HG03045 (cell line): ENCODE data around the gene C6orf132.

ENCODE experiments used
- ATAC-seq: cut with Tn5 transposase; IDR thresholded peaks from one replicate; pipeline ENCODE4 v1.9.1; 2021; ENCODE audit warnings: mild to moderate bottlenecking, moderate library complexity; ENCODE audit not compliant: unreplicated experiment

The C6orf132 gene

DNA sequence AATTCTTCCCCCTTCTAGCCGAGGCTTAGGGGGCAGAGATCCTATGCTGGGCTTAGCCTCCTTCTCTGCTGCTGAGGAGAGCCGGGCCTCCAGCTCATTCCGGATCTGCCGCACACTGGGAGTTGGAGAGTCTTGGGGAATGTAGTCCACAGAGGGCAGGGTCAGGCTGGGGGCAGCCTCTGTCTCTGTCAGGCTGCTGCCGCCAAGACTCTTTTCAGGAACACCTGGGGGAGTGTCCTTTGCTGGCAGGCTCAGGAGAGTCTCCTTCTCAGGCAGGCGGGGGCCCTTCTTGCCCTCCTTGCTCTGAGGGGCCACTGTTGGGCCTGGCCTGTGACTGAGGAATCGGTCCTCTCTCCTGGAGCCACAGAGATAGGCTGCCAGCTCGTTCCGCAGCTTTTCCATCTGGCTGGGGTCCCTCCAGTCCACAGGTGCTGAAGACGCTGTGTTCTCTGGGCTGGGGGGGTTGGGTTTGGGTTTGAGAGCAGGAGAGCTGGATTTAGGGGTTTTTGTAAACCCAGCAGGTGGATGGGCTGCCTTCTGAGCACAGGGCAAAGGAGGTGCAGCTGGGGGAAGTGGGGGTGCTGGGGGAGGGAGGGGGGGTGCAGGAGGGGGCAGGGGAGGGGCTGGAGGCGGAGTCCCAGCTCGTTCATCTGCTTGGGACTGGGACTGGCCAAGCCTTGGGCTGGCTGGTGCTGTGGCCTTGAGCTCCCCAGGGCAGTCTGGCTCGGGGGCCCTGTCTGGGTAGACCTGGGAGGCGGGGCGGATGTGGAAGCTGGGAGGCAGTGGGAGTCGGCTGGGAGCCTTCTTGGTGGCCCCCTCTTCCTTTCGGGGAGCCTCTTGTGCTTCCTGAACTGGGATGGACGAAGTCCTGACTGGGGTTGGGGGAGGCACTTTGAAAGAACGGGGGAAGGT, 36.1 kb downstream of the C6orf132 start:
- no peak for ATAC-seq

DNA sequence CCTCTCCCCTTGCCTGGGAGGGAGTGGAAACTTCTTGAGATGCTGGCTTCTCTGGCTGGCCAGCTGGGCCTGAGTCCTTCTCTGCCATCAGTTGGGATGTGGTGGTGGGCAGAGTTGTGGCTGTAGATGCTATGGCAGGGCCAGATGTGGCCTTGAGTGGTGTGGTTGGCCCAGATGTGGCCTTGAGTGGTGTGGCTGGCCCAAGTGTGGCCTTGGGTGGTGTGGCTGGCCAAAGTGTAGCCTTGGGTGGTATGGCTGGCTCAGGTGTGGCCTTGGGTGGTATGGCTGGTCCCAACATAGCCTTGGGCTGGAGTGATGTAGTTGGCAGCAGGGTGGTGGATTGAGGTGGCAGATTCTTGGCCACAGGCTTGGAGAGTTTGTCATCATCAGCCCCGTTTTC, 36.7 kb downstream of the C6orf132 start:
- no peak for ATAC-seq

DNA sequence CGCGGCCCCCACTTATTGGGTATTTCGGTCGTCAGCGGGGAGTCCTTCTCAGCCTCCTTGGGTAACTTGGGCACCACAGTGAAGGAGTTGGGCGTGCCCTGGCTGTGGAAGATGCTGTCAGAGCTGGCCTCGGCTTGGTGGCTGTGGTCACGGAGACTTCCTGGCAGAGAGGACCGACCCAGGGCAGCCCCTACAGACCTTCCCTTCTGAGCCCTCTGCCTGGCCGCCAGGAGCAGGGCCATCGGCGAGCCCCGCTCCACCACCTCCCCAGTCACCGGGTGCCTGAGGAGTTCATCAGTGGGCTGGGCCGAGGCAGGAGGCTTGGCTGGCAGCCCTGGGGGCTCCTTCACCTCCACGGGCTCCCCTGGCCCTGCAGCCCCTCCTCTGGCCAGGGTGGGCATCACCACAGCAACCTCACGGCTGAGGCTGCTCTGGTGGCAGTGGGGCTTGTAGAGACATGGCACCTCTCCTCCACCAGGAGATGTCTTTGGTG, 37.2 kb downstream of the C6orf132 start:
- no peak for ATAC-seq

DNA sequence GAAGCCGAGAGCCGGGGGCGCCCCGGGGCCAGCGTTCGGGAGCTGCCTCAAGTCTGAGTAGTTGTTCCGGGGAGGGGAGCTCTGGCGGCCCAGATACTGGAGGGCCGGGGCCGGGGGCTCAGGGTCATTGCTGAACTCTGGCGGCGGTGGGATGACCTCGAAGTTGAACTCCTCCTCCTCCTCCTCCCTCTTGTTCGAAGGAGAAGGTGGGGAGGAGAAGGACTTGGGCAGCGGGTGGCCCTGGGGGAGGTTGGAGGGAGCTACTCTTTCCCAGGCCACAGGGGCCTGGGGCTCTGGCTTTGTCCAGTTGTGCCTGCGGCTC, 37.7 kb downstream of the C6orf132 start:
- ATAC-seq: no peak

DNA sequence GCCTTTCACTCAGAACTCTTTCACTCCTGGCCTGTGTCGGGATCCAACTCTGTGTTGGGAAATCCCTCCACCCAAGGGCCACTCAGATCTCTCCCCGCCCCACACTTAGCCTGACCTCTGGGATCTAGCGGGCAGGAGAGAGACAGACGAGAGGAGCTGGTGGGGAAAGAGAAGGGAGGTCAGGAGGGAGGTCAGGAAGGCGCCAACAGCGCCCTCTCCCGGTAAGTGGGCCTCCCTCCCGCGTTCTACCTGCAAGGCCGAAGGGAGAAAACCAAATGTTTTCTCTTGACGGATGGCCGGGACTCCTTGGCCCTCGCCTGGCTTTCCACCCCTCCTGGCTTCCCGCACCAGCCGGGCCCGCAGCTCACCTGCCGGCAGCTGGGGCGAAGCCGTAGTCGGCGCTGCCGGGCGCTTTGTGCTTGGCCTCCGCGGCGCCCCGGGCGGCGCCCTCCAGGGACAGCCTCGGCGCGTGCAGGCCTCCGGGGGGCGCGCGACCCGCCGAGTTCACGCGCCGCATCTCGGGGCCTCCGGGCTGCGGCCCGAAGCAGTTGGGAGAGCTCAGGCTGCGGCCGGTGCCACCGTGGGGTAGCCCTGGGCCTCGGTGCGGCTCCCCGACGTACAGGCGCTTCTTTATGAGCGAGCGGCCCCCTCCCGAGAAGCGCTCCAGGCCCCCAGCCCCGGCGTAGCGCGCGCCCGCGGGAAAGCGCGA, 38.2 kb downstream of the C6orf132 start:
- peak; percentile 46 for ATAC-seq

DNA sequence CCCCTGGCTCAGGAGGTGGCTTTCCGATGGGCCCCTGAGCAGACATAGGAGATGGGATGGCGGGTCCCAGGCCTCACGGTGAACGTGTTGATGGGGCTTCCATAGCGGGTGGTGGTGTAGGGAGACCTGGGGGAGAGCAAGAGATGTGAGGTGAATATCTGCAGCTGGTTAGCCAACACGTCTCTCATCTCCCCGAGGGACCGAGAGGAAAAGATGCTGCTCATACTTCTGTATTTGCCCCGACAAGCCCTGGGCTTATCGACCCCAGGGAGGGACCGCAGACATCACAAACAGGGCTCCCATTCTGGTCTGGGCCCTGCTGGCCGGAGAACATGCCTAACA, 38.7 kb downstream of the C6orf132 start:
- no peak for ATAC-seq

DNA sequence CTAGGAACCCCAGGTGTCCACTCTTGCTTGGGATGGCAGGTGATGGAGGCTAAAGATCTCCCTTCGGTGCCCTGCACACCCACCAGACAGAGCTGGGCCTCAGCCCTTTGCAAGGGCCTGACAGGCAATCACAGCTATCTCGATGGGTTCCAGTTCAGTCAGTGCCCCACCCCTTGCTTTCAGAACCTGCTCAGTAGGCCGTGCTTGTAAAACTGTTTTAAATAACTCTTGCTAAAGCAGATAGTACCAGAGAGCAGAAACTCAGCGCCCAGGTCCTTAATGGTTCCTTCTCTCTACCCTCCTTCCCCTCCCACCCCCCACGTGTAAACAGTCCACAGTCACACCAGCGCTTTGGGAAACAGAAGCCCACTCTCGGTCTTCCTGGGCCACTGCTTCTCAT, 39.2 kb downstream of the C6orf132 start:
- no peak for ATAC-seq

DNA sequence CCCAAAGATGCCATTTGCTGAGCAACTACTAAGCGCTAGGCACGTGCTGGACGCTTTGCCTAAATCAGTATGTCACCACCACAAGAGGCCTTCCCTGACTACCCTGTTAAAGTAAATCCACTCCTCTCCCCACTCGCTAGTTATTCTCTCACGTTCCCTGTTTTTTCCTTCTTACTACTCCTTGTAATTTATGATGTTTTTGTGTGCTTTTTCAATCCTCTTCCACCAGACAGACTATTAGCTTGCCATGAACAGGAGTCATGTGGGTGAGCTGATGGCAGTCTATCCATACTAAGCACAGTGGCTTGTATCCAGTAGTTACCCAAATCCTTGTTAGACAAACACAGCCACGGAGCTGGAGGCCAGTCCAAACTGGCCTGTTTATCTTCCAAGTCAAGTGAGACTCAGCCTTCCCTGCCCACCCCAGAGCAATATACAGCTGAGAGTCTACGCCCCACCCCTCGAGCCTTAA, 41.2 kb downstream of the C6orf132 start:
- no peak for ATAC-seq

DNA sequence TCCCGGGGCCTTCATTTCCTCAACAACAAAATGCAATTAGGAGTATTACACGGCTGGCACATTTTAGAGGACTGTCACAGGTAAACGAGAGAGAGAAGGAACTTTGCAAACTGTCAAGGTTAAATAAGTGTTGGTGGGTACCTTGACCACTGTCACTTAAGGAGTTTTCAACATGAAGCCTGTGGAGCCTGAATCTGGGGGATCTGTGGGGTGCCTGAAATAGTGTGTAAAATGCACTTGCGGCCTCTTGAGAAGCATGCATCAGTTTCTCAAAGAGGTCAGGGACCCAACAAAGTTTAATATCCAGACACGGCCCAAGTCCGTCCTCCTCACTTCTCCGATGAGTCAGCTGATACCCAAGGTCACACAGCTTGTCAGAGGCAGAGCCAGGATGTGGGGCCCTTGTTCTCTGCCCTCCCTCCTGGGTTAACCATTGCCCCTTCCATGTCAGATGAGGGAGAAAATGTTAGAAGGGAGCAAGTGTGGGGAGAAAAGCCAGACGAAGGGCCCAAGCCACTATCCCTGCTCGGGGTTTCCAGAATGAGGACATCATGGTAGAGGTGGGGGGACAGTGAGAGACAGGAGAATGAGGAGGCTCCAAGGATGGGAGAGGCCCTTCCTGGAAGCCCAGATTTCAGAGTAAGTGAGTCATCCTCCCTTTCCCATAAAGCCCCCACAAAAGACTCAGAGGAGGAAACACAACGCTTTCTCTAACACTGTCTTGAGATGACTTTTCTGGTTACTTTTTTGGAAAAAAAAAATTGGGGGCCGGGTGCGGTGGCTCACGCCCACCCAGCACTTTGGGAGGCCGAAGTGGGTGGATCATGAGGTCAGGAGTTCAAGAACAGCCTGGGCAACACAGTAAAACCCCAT, 42.2 kb downstream of the C6orf132 start:
- ATAC-seq: no peak

DNA sequence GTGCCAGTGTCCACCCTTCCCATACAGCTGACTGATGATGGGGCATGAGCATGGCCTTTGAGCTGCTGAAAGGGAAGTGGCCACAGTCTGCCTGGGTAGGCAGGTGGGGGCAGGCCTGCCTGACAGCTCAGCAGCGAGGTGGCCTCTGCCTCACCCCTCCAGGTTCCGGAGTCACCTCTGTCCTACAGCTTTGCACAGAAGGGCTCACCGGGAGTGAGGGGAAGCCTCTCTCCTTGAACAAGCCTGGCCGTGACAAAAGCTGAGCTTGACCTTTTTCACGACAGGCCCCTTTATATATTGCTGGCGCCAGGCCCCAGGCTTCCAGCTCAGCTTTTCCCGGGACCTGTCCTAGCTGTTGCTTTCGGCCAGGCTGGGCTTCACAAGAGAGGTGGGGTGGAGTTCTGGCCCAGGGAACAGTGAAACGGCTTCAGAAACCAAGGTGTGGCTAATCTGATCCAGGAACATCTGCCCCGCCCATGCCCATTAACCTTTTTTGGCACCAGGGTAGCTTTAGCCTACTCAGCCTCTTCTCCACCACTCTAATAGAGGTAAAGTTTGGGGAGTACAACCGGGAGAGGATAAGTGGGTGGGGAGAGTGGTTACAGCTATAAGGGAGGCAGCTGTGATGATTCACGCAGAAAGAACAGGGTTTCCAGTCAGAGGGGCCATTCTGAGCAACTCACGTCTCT, 42.9 kb downstream of the C6orf132 start:
- no peak for ATAC-seq

DNA sequence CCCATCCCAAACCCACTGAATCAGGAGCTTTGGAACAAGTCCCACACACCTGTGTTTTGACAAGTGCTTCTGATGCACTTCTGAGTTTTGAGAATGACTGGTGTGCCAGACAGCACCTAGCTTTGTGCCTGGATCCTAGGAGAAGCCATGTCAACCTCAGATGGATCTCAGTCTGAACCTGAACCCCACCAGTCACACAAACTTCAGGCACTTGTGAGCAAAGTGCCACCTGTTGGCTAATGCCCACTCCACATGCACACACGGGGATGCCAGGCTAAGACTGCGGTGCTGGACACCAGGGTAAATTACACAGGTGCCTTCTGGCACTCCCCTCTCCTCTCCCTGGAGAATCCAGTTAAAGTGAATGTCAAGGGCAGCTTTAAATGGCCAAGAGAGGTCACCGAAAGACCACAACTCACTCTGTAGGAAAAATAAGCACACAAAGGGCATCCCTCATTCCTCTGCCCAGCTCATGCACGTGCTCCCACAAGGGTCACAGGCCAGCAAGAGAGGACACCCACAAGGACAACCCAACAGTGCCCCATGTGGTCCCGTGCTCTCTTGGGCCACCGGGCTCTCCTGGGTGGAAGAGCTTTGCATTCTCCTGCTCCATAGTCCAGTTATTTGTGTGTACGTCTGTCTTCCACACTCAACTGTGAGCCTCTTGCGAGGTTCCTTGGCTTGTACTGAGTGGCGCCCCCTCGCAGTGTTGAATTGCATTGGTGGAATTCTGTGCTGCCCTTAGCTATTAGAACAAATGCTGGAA, 46.5 kb downstream of the C6orf132 start:
- ATAC-seq: no peak

DNA sequence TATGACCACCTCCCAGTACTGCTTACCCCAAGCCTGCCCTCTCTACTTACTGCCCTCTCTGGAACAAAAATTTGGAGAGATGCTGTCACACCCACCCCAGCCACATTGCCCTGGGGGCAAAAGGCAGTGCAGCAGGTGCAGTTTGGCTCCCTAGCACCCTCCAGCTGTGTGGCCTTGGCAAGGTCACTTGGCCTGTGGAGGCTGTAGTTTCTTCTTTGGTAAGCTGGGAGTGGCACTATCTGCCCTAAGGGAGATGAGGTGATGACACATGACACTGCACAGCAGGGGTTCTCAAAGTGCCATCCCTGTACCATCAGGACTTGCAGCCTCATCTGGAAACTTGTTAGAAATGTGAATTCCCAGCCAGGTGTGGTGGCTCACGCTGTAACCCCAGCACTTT, 47.3 kb downstream of the C6orf132 start:
- no peak for ATAC-seq

DNA sequence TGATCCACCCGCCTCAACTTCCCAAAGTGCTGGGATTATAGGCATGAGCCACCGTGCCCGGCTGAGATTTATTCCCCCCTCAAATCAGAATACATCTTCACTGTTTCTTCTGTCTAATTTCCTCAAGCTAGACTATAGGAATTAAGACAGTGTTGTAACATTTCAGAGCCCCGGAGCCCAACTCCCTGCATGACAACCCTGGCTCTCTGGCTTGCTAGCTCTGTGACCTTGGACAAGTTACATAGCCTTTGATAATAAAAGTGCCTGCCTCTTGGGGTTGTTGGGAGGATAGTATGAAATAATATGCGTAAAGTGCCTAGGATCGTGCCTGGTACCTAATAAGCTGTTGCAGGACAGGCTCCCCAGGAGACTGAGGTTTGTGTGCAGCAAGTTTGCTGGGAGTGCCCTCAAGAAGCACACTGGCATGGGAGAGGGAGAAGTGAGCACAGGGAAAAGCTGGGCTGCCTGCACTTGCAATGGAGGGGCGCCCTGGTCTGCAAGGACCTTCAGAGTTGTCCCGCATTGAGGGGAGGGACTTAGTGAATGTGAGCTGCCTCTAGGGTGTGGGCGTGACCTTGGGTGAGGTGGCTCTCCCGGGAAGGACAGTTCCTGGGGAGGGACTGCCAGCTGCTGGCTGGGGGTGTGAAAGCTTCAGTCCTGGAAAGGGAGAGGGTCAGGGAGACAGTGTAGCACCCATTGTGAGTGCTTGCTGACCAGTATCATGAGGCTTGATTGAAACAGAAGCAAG, 48.7 kb downstream of the C6orf132 start:
- ATAC-seq: no peak

DNA sequence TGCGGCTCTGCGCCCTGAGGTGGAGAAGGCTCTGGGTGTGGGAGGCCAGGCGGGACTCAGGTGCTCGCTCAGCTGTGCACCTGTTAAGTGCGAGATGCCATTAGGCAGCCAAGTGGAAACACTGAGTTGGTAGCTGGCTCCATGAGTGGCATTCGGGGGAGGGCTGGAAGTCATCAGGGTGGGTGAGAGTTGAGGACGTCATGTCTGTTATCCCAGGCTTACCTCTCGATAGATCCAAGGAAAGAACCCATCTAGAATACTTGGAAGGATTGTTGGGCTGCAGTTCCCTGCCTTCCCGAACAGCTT, 50.7 kb downstream of the C6orf132 start:
- ATAC-seq: no peak

DNA sequence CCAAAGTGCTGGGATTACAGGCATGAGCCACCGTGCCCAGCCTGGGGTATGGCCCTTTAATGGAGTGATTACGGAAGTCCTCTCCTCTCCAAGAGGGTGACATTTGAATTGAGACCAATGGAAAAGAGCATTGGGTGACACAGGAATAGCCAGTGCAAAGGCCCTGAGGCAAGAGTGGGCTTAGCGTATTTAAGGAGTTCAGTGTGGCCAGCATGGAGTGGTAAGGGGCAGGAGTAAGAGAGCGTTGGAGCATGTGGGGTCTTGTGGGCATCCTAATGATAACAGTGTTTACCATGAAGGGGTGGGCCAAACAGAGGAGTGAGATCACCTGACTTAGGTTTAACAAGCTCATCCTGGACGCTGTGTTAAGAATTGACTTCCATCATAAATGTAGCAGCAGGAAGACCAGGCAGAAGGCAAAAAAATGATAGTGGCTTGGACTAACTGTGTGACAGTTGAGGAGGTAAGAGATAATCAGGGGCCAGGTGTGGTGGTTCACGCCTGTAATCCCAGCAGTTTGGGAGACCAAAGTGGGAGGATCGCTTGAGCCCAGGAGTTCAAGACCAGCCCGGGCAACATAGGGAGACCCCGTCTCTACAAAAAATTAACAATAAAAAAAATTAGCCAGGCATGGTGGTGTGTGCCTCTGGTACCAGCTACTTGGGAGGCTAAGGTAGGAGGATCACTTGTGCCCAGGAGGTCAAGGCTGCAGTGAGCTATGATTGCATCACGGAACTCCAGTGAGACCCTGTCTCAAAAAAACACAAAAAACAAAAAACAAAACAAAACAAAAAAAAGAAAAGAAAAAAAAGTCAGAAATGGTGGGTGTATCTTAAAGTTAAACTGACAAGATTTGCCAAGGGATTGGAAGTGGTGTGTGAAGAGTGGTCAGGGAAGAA, 51.4 kb downstream of the C6orf132 start:
- ATAC-seq: no peak

DNA sequence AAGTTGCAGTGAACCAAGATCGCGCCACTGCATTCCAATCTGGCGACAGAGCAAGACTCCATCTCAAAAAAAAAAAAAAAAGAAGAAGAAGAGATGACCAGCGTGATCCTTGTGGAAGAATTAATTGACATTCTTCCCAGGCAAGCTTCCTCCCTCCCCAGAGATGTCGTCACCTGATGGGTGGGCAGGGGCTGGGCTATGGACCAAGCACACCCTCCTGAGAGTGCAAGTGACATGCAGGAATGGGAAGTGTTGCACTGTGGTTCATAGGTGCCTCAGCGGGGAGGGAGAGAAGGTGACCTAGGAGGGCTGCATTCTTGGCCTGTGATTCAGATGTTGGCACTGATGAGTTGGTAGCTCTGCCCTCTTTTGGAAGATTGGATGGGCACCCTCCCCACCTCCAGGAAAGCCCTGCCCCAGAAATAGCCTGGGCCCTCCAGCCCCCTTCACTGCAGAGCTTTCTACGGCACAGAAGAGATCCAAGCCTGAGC, 54.3 kb downstream of the C6orf132 start:
- ATAC-seq: no peak

DNA sequence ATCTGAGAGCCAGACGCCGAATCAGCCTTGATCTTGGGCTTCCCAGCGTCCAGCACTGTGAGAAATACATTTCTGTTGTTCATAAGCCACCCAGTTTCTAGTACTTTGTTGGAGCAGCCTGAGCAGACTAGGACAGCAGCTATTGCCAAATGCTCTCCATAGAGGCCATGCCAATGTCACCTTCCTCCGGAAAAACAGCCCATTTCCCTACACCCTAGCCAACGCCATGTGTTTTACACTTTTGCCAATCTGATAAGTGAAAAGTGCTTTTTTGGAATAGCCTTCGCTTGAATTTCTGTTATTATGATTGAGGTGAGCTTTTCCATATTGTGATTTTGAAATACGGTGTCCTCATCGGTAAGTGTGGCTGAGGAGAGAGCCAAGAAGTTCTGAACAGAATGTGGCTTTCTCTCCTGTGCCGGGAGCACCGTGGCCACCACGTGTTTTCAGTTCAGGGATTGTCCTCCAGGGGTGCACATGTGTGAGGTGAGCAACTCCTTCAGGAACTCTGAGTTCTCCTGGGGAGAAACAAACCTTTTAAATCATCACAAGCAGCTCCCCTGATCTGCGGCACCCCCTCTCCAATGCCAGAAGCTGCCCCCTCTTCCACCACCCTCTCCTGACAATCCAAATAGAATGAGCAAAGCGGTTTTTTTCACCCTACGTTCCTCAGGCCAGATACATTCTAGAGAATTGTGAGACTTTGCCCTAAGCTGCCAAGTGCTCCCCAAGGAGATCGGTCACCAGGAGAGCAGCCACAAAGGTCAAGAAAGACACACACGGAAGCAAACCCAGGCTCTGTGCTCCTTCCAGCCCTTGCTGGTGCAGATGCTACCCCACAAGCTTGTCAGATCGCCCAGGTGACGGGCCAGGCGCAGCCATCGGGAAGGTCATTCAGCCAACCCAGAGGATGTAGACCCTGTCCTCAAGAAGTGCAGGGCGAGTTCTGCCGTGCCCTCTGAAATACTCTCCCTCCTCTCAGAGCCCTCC, 56.1 kb downstream of the C6orf132 start:
- no peak for ATAC-seq
